Mesodermal cell (in vitro differentiated cells): ENCODE results near the gene MESP2.
A peak's percentile ranks its signal among the peaks of the same experiment; 100 is the strongest.

ENCODE experiments used
- H3K27ac ChIP-seq: 2 replicates; pipeline ENCODE4 v1.7.0; 2013; ENCODE audit warnings: mild to moderate bottlenecking, low read depth, low read length, moderate library complexity; ENCODE audit not compliant: severe bottlenecking
- H3K36me3 ChIP-seq: 2 replicates; pipeline ENCODE4 v1.7.1; 2013; ENCODE audit warnings: mild to moderate bottlenecking, low read length, moderate library complexity; ENCODE audit not compliant: control insufficient read depth, insufficient read depth
- H3K4me1 ChIP-seq: one replicate; pipeline ENCODE4 v1.7.1; 2013; ENCODE audit warnings: mild to moderate bottlenecking, low read length; ENCODE audit not compliant: insufficient read depth, control insufficient read depth, poor library complexity, severe bottlenecking
- H3K4me3 ChIP-seq: 2 replicates; pipeline ENCODE4 v1.7.0; 2013; ENCODE audit warnings: low read length, control low read depth, mild to moderate bottlenecking; ENCODE audit not compliant: insufficient read depth, poor library complexity, severe bottlenecking; ENCODE audit errors: extremely low read depth
- H3K9me3 ChIP-seq: 2 replicates; pipeline ENCODE4 v1.7.1; 2013; ENCODE audit warnings: mild to moderate bottlenecking, low read length, moderate library complexity; ENCODE audit not compliant: control insufficient read depth
- WGBS, 2 experiments: methylation state at CpG; one replicate each; pipeline ENCODE4 v1.1.5; 2013; ENCODE audit warnings: missing lambda C conversion rate in 2 of 2; ENCODE audit not compliant: insufficient coverage in 2 of 2; 5-methylcytosine and 5-hydroxymethylcytosine counted together

The MESP2 gene

GRCh38 chr15:89755701-89756100 lies 20.4 kb upstream of the MESP2 start:
- WGBS, 2 experiments = 90 to 93% methylated on average over 3 of the region's 4 CpGs
- H3K9me3 ChIP-seq = no peaks in the 10 kb centered on the region
- H3K4me1 ChIP-seq = peaks cover 14% of the 10 kb centered on the region
- no peak overlapping the region for H3K4me3 ChIP-seq
- no peak overlapping the region for H3K27ac ChIP-seq
- no peaks in the 10 kb centered on the region for H3K36me3 ChIP-seq

DNA sequence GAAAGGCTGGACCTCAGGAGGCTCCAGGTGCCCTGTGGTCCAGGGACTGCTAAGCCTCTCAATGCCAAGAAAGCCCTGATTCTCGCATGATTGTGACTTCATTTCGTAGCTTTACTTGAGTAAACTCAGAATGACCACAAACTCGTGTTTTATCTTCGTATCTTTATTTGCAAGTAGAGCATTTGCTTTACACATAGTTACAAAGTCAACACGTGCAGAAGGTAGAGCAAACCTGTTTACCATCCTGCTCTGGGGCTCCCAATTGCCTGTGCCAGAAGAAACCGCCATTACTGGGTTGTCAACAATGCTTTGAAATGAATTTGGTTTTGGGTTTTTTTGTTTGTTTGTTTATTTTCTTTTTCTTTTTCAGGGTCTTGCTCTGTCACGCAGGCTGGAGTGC lies 19.2 kb upstream of the MESP2 start:
- 85 to 88% methylated on average over 6 to 7 of the region's 7 CpGs for WGBS, 2 experiments
- Histone ChIP-seq H3K27ac (no peak overlapping the region), H3K4me3 (no peak overlapping the region), H3K9me3 (no peaks in the 10 kb centered on the region), H3K36me3 (no peaks in the 10 kb centered on the region), H3K4me1 (peaks cover 14% of the 10 kb centered on the region)

DNA sequence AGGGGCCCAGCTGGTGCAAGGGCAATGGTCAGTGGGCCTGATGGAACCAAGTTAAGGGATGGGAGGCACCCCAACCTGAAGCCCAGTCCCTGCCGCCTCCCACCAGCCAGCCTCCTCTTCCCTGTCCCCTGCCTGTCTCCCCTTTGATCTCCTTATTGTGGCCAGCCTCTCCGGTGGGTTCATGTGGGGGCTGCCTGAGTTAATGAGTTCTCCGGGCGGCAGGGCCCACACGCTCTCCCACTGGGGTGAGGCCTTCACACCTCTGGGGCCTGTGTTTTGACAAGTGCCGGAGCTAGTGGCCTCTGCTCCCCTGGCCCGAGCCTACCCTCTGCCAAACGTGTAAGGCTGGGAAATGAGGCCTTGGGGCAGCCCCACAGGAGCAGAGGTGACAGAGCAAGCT lies 17.8 kb upstream of the MESP2 start:
- H3K36me3 ChIP-seq = no peaks in the 10 kb centered on the region
- no peak overlapping the region for H3K27ac ChIP-seq
- H3K9me3 ChIP-seq = no peaks in the 10 kb centered on the region
- no peak overlapping the region for H3K4me3 ChIP-seq
- WGBS, 2 experiments = 57 to 59% methylated on average over 6 to 7 of the region's 8 CpGs
- peaks cover 14% of the 10 kb centered on the region for H3K4me1 ChIP-seq

DNA sequence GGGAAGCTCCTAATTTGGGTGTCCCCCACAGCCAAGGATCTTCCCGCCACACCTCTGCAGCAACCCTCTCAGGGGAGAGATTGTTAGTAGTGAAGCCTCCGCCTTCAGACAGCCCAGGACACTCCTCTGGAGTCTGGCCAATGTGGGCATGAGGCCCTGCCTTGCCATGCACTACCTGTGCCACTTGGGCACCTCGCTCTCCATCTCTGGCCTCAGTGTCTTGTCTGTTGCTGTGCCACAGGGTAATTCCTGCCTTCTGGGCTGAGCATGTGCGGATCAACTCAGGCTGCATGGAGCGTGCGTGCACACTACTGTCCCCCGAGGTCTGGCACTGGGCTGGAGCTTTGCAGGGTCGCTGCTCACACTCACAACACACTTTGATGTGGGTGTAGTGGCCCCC lies 17.2 kb upstream of the MESP2 start:
- Histone ChIP-seq H3K4me1 (peaks cover 14% of the 10 kb centered on the region), H3K36me3 (no peaks in the 10 kb centered on the region), H3K4me3 (no peak overlapping the region), H3K27ac (no peak overlapping the region), H3K9me3 (no peaks in the 10 kb centered on the region)
- WGBS, 2 experiments = 95 to 96% methylated on average over 6 to 7 of the region's 8 CpGs

DNA sequence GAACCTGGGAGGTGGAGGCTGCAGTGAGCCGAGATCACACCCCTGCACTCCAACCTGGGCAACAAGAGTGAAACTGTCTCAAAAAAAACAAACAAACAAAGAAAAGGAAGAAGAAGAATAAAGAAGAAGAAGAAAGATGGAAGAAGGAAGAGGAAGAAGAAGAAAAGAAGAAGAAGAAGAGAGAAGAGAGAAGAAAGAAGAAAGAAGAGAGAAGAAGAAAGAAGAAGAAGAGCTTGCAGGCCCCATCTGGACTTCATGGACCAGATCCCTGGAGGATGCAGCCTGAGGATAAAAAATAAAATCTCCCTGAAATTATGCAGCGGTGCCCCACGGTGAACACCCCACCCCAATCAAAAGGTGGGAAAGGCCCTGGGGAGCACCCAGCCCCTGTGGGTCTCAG lies 16.3 kb upstream of the MESP2 start:
- no peak overlapping the region for H3K4me3 ChIP-seq
- H3K9me3 ChIP-seq = no peaks in the 10 kb centered on the region
- H3K4me1 ChIP-seq = peaks cover 10% of the 10 kb centered on the region
- no peaks in the 10 kb centered on the region for H3K36me3 ChIP-seq
- no peak overlapping the region for H3K27ac ChIP-seq
- WGBS, 2 experiments = 92 to 100% methylated on average over 1 to 2 of the region's 3 CpGs

- 10 to 18% methylated on average over 7 to 12 of the region's 16 CpGs for WGBS, 2 experiments
- Histone ChIP-seq H3K4me3 (no peak overlapping the region), H3K9me3 (no peaks in the 10 kb centered on the region), H3K4me1 (peaks cover 4% of the 10 kb centered on the region), H3K27ac (peak overlapping the region; percentile 16), H3K36me3 (no peaks in the 10 kb centered on the region)
Observed at GRCh38 chr15:89760303-89761008, 15.7 kb upstream of the MESP2 start.

- peaks cover 4% of the 10 kb centered on the region for H3K4me1 ChIP-seq
- H3K4me3 ChIP-seq = no peak overlapping the region
- H3K9me3 ChIP-seq = no peaks in the 10 kb centered on the region
- H3K36me3 ChIP-seq = no peaks in the 10 kb centered on the region
- H3K27ac ChIP-seq = no peak overlapping the region
- WGBS, 2 experiments = 86 to 89% methylated on average over 16 to 18 of the region's 18 CpGs
Observed at GRCh38 chr15:89761009-89761831, 14.9 kb upstream of the MESP2 start.

DNA sequence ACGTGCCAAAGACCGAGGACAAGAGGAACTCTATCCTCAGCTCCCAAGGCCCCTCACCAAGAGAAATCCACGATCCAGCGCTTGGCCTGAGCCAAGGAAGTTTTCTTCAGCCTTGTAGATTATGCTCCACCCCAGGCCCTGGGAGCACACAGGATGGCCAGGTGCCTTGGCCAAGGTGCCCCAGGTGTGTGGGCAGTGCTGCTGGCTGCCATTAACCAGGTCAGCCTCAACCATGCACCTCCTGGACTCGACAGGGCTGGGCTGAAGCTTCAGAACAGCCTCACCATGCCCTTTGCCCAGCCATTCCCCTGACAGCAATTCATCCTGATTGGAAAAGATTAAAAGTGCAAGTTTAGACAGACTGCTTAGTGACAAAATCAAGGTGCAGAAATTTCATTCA lies 14.2 kb upstream of the MESP2 start:
- H3K27ac ChIP-seq = no peak overlapping the region
- no peak overlapping the region for H3K4me3 ChIP-seq
- WGBS, 2 experiments = 93% methylated on average over 5 of the region's 5 CpGs
- no peaks in the 10 kb centered on the region for H3K9me3 ChIP-seq
- H3K36me3 ChIP-seq = no peaks in the 10 kb centered on the region
- H3K4me1 ChIP-seq = peaks cover 4% of the 10 kb centered on the region

DNA sequence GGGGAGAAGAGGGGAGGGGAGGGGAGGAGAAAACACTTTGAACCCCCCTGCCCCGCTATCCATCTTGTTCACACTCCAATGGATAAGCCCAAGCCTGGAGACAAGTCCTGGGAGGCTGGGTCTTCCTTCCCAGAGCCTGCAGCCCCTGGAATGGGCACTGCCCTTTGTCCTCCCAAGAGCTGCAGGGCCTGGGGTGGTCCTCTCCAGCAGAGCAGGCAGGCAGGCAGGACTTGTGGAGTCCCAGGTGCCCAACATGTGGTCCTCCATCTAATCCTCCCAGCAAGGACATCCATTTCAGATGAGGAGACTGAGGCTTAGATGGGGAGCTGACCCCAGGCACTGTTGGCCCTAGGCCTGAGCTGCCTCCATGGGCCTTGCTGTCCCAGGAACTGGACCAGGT lies 10.4 kb upstream of the MESP2 start:
- H3K4me3 ChIP-seq = no peak overlapping the region
- no CpG with 5 or more reads among the region's 1 CpG for WGBS, 2 experiments
- no peaks in the 10 kb centered on the region for H3K9me3 ChIP-seq
- H3K4me1 ChIP-seq = peaks cover 4% of the 10 kb centered on the region
- H3K36me3 ChIP-seq = no peaks in the 10 kb centered on the region
- no peak overlapping the region for H3K27ac ChIP-seq

DNA sequence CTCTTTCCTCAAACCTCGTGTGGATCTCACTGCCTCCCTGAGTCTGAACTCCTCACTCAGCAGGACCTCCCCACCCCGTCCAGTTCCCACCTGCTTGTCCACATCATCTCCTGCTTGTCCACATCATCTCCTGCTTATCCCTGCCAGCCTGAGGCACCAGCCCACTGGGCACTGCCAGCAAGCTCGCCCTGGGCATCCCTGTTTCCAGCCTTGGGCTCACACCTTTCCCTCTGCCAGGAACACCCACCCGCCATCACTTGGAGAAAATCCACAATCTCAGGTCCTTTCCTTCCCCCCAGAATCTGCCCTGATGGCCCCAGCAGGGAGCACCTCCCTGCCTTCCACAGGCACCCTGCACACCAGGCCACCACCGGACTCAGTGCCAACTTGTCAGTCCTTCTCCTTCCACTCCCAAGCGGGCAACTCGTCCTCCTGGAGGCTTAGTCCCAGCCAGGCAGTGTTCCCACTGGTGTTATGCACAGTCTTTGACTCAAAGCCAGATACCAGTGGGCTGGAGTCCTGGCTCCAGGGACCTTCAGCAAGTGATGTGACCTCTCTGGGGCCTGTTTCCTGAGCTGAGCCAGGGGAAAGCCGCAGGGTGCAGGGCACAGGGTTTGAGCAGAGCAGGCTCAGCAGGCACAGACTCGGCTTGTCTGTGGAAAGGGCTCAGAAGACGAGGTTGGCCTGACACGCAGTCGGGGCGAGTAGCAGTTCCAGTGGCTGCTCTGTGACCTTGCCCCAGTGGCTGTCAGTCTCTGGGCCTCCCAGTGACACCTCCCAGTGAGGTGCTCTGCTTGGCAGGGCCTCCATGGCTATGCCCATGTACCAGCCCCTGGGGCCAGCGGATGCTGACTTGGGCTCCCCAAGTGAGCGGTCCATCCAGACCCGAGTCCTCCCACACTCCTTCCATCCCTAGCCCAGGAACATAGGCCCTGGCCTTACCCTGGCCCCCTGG lies 9.5 kb upstream of the MESP2 start:
- H3K9me3 ChIP-seq = no peaks in the 10 kb centered on the region
- H3K27ac ChIP-seq = no peak overlapping the region
- WGBS, 2 experiments = 91 to 94% methylated on average over 11 to 16 of the region's 16 CpGs
- no peak overlapping the region for H3K4me3 ChIP-seq
- H3K36me3 ChIP-seq = no peaks in the 10 kb centered on the region
- peaks cover 4% of the 10 kb centered on the region for H3K4me1 ChIP-seq
